Stromal cell of bone marrow (primary cell): ENCODE data around the gene COG3.
"Not testable (repeated sequence)": the region's sequence is repeated elsewhere in the genome, so short reads cannot be mapped to it uniquely, and the experiment has no call there.

Experiments used
- DNase-seq: peaks from one replicate; pipeline ENCODE4 v3.0.0-alpha.2; 2012; ENCODE audit warnings: low read depth

COG3 gene, protein sequence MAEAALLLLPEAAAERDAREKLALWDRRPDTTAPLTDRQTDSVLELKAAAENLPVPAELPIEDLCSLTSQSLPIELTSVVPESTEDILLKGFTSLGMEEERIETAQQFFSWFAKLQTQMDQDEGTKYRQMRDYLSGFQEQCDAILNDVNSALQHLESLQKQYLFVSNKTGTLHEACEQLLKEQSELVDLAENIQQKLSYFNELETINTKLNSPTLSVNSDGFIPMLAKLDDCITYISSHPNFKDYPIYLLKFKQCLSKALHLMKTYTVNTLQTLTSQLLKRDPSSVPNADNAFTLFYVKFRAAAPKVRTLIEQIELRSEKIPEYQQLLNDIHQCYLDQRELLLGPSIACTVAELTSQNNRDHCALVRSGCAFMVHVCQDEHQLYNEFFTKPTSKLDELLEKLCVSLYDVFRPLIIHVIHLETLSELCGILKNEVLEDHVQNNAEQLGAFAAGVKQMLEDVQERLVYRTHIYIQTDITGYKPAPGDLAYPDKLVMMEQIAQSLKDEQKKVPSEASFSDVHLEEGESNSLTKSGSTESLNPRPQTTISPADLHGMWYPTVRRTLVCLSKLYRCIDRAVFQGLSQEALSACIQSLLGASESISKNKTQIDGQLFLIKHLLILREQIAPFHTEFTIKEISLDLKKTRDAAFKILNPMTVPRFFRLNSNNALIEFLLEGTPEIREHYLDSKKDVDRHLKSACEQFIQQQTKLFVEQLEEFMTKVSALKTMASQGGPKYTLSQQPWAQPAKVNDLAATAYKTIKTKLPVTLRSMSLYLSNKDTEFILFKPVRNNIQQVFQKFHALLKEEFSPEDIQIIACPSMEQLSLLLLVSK

DNA sequence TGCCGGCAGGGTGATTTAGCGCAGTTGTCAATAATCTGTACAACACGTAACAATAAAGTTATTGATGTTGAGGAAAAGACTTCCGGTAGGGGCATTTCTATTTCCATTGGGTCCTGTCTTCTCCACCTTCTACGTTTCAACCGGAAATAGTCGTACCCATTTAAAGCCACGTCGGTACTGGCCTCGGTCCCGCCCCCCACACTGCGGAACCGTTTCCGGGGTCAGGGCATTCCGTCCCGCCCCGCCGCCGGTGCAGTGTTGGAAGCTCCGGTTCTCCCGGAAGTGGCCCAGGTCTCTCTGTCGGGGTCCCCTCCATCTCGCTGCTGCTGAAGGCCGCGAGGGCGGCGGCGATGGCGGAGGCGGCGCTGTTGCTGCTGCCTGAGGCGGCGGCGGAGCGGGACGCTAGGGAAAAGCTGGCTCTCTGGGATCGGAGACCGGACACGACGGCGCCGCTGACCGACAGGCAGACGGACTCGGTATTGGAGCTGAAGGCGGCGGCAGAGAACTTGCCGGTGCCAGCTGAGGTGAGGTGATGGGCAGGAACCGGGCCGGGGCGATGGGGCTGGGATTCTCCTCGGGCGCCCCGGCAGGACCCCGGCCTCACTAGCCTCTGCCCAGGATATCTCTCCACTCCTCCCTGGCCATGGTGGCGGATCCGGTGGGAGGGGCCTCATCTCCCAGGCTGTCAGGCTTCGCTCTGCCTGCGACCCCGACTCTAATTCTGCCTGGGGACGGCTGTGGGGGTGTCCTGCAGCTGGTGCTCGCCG is at the start of gene COG3:
Gene COG3 (plus strand): TSS at position 253 of the 767 bp plus-strand sequence. CDS start 98 bp downstream, at position 351.
- DNase-seq = peak; percentile 96

GRCh38 chr13:45415112-45415511 is 49.6 kb upstream of the COG3 start:
- no peak for DNase-seq

DNA sequence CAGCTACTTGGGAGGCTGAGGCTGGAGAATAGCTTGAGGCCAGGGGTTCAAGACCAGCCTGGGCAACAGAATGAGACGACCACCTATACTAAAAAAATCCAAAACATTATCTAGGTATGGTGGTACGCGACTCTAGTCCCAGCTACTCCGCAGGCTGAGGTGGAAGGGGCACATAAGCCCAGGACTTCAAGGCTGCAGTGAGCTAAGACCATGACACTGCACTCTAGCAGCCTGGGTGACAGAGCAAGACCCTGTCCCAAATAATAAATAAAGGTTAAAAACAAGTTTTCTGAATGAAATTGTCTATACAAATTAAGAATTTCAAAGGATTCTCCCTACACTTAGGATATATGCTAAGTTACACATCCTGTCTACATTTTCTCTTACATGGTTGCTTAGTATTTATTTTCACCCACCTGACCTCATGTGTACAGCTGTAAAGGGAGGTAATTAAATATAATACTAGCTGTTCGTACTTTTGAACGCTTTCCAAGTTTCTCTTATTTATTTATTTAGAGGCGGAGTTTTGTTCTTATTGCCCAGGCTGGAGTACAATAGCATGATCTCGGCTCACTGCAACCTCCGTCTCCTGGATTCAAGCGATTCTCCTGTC is 48.1 kb upstream of the COG3 start:
- no peak for DNase-seq

DNA sequence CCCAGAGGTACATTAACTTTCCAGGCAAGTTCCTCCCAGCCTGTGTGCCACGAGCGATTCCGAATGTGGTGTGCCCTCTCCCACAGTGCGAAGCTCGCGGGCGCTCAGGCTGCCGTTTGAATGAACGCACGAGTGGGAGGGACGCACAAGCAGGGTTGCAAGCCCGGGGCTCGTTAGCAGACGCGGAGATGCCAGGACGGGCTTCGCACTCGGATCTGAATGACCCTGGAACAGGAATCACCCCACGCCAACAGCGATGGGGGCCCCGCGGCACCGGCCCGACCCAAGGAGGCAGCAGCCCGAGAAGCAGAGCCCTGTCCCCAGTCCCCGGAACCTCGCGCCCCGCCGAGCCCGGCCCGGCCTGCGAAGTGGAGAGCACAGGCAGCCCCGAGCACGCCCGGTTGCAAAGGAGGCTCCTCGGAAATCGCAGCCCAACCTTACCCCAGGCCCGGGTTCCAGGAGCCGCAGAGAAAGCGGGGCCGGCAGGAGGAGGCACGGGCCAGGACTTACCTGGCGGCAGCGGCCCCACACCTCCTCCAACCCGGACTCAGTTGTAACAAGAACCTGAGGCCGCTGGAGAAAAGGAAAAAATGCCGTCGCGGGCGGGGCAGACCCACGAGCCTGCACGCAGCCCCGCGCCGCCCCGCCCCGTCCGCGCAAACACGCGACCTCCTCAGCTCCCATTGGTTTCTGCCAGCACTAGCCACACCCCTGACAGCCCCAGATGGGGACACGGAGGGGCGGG is 46.8 kb upstream of the COG3 start, which contains the start of gene SLC25A30:
Gene SLC25A30 (minus strand): TSS at position 584 of the 745 bp plus-strand sequence. CDS start 6,948 bp downstream, outside the sequence.
- peak; percentile 82 for DNase-seq

- not testable (repeated sequence) for DNase-seq
Observed at GRCh38 chr13:45419389-45419788, 45.4 kb upstream of the COG3 start.

- no peak for DNase-seq
Observed at GRCh38 chr13:45419945-45420344, 44.8 kb upstream of the COG3 start.

- no peak for DNase-seq
Observed at GRCh38 chr13:45422731-45423292, 41.9 kb upstream of the COG3 start.

- DNase-seq = not testable (repeated sequence)
Observed at GRCh38 chr13:45426056-45426841, 38.5 kb upstream of the COG3 start.

DNA sequence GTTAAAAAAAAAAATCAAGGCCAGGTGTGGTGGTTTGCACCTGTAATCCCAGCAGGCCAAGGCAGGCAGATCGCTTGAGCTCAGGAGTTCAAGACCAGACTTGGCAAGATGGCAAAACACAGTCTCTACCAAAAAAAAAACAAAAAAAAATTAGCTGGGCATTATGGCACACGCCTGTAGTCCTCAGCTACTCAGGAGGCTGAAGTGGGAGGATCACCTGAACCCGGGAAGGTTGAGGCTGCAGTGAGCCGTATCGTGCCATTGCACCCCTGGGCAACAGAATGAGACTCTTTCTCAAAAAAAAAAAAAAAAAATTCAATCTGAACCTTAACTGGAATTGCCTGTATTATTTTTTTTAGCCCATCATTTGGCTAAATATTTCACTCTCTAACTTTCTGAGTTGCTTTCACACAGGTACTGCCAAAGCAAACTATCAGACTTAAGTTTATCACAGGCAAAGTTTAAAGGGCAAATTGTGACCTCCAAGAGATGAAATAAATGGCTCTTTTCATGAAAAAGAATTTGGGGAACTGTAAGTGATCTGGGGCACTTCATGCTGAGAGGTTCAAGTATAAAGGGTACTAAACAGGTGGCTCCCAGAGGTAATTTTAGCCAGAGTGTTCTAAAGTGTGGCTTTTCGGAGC is 31.9 kb upstream of the COG3 start:
- DNase-seq = no peak

- no peak for DNase-seq
Observed at GRCh38 chr13:45433381-45433790, 31.4 kb upstream of the COG3 start.

GRCh38 chr13:45434556-45435371 is 30.0 kb upstream of the COG3 start:
- no peak for DNase-seq

DNA sequence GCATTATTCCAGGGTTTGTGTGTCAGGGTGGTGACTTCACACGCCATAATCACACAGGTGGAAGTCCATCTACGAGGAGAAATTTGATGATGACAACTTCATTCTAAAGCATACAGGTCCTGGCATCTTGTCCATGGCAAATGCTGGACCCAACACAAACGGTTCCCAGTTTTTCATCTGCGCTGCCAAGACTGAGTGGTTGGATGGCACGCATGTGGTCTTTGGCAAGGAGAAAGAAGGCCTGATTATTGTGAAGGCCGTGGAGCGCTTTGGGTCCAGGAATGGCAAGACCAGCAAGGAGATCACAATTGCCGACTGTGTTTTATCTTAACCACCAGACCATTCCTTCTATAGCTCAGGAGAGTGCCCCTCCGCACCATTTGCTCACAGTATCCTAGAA is 28.4 kb upstream of the COG3 start:
- no peak for DNase-seq

GRCh38 chr13:45436953-45437352 is 27.8 kb upstream of the COG3 start:
- no peak for DNase-seq

DNA sequence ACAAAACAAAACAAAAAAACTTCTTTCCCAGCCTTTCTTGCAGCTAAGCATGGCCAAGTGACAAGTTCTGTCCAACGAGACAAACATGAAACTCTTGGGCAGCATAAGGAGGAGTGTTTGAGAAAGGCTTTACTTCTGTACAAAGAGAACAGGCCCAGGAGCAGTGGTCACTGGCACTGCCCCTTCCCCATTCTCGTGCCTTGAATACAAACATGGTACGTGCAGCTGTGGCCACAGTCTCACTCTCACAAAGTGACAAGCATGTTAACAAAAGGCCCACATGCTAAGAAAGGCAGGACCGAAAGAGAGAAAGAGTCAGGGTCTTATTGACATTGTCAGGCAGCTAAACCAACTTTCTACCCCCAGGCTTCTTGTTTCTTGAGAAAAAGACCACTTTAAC is 26.8 kb upstream of the COG3 start:
- no peak for DNase-seq

DNA sequence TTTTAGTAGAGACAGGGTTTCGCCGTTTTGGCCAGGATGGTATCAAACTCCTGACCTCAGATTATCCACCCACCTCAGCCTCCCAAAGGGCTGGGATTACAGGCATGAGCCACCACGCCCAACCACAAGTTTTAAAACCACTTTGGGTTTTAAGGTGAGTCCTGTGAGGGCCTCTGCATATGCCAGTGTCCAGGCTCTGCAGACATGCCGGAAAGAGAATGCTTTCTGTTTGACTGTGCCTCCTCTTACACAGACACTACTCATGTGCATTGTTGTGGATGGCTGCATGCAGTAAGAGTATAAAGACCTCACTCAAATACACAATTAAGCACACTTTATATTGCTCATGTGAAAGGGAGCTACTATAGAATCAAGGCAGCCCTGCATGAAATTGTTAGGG is 25.7 kb upstream of the COG3 start:
- DNase-seq = no peak

DNA sequence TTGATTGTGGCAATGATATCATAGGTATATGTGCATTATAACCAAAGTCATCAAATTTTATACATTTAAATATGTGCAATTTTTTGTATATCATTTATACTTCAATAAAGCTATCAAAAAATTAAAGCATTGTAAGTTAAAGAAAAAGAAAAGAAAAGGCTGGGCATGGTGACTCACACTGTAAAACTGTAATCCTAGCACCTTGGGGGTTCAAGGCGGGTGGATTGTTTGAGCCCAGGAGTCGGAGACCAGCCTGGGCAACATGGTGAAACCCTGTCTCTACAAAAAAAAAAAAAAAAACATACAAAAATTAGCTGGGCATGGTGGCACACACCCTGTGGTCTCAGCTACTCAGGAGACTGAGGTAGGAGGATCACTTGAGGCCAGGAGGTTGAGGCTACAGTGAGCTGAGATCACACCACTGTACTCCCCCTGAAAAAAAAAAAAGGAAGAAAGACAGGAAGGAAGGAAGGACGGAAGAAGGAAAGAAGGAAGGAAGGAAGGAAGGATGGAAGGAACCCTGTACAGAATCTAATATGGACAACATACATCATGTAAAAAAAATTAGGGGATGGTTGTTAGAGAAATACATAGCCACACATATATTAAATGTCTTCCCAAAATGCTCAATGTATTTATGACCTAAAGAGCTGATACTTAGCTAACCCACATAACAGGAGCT is 24.8 kb upstream of the COG3 start:
- no peak for DNase-seq

DNA sequence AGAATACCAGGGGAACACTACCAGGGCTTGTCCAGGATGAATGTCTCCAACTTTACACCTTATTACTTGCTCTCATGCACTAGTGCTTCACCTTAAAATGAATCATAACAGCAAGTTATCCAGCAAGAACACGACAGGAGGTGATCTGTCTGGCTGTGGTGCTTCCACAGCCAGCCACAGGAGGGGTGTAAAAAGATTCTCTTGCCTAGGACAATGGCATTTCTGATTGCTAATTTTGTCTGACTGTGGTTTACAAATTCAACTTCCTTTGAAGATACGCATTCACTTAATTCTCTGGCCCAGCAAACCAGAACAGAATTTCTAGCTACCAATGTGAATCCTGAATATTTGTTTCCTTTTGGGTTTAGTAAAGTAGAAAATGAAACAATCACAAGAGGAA is 23.1 kb upstream of the COG3 start:
- DNase-seq = peak; percentile 2

DNA sequence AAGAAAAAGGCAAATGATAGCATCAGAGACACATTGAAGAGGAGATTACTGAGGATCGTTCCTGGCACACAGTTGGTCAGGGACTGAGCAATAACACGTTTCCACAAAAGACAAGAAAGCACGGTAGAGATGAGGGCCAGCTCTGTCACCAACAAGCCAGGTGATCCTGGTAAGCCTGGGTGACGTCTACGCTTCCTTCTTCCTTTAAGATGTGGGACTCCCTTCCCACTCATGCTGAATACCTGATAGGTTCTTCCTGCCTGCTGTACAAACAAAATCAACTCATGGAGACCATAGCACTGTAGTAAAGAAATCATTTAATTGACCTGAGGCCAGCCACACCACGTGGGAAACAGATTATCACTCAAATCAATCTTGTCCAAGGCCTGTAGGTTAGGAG is 19.7 kb upstream of the COG3 start:
- no peak for DNase-seq
